ENCODE measurements around the gene SCAF4.

DNA sequence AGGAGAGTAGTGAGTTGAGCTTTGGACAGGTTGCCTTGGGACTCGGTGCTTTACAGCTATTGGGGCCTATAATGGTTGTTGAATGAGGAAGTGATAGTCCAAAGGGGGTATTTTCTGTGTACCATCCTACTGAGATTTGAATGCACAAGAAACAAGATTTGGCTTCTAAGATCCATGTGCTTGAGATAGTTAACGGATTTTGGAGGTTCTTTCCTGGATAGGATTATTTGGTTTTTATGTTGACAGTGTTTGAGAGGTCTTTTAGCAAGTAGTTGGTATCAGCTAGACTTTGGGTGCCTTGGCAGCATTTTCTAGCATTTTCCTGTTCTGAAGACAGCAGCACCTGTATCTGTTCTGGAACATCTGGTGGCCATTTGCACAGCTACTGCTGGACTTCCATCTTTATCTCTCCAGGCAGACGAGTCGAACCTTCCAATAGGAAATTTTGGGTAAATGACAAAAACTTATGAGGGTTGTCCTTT is 3.6 kb upstream of the SCAF4 start:
- TF ChIP-seq CTCF (IDR thresholded peaks at IDR 0.05; ENCODE audit: insufficient read depth, low read depth, low read length) (no peak), EZH2 (IDR thresholded peaks at IDR 0.05; ENCODE audit: insufficient read depth, low read length) (no peak)
